GM23248 (cell line): ENCODE data around the gene ZBTB48.

ENCODE experiments used
- EZH2 ChIP-seq: fragments of 200-600 bp; sonication (generic); IDR thresholded peaks from 2 replicates; pipeline ENCODE4 v1.6.1; 2018; ENCODE audit warnings: antibody characterized with exemption, mild to moderate bottlenecking; ENCODE audit not compliant: insufficient read depth, poor library complexity, severe bottlenecking
- EZH2phosphoT487 ChIP-seq: fragments of 200-600 bp; sonication (generic); IDR thresholded peaks from 2 replicates; pipeline ENCODE4 v1.6.1; 2018; ENCODE audit warnings: antibody characterized with exemption, moderate library complexity, mild to moderate bottlenecking, low read depth; ENCODE audit not compliant: insufficient read depth

GRCh38 chr1:6627031-6627430 is 47.2 kb downstream of the ZBTB48 start:
- TF ChIP-seq EZH2, result no peak
- TF ChIP-seq EZH2phosphoT487, result no peak
